ENCODE data around the gene KSR2. TPM values are rescaled to one million over a fixed set of nuclear protein-coding genes. Genes with fewer than 3 reads are reported as not detected.

The KSR2 gene
- total RNA-seq, 1 experiment from 2014 or later = 1.3 TPM

- H3K56ac ChIP-seq (ENCODE audit: insufficient read length, low read depth, low read length) = no peak overlapping the region
These were observed 86.6 kb downstream of the KSR2 start for GRCh38 chr12:117882181-117882580.

More at GRCh38 chr12:117882181-117882580, 86.6 kb downstream of the KSR2 start:
- H2BK120ac ChIP-seq (ENCODE audit: low read depth, low read length, poor library complexity, severe bottlenecking) = no peak overlapping the region
- H3T11ph ChIP-seq (ENCODE audit: low read length) = no peak overlapping the region
- H4K5ac ChIP-seq (ENCODE audit: insufficient read length, low read depth, low read length) = no peak overlapping the region
- H2AK5ac ChIP-seq (ENCODE audit: insufficient read length, low read length) = no peak overlapping the region
- Mint-ChIP-seq H3K27ac (no peak overlapping the region), H3K4me1 (peaks cover 0 to 11% of the 10 kb centered on the region in 2 experiments; a peak in 3 of 4 replicates), H3K9me3 (no peaks in the 10 kb centered on the region), H3K27me3 (ENCODE audit: low read depth) (peaks cover 4% of the 10 kb centered on the region), H3K36me3 (ENCODE audit: insufficient read depth in 1 of 3, low read depth in 3 of 3) (no peaks in the 10 kb centered on the region), H3K4me3 (no peak overlapping the region)
- TF ChIP-seq CTCF (conservative IDR thresholded peaks at IDR 0.05) = no peak
- H2BK5ac ChIP-seq (ENCODE audit: insufficient read length, low read length) = no peak overlapping the region
- no peak overlapping the region for H3K14ac ChIP-seq (ENCODE audit: insufficient read depth, low read length)
- H3K4me2 ChIP-seq (ENCODE audit: insufficient read depth, insufficient read length, low read length) = no peak overlapping the region
- no peak overlapping the region for H3K23ac ChIP-seq (ENCODE audit: insufficient read length, low read depth, low read length)
- no peak overlapping the region for H3K9ac ChIP-seq (ENCODE audit: extremely low read depth, insufficient read length, low read length)
- no peak overlapping the region for H2AFZ ChIP-seq (ENCODE audit: low read length)
- H2BK12ac ChIP-seq (ENCODE audit: insufficient read length, low read depth, low read length) = no peak overlapping the region
- no peak overlapping the region for H2BK15ac ChIP-seq (ENCODE audit: low read depth, low read length)
- H3K23me2 ChIP-seq (ENCODE audit: insufficient read length, low read depth, low read length, poor library complexity, severe bottlenecking) = no peaks in the 10 kb centered on the region
- no peak overlapping the region for H3K18ac ChIP-seq (ENCODE audit: insufficient read length, low read depth, low read length)
- no peaks in the 10 kb centered on the region for H3K27me3 ChIP-seq (ENCODE audit: insufficient read depth, low read length)
- DNase-seq = no peak
- H2BK20ac ChIP-seq (ENCODE audit: low read depth, low read length, poor library complexity, severe bottlenecking) = no peak overlapping the region
- H3K79me2 ChIP-seq (ENCODE audit: insufficient read depth, low read length) = no peaks in the 10 kb centered on the region
- H4K91ac ChIP-seq (ENCODE audit: insufficient read length, low read depth, low read length) = no peak overlapping the region
- H3K4ac ChIP-seq (ENCODE audit: low read depth, low read length) = no peak overlapping the region
- 0 out of 2 replicates have a peak, but pooled peaks cover 2% of the 10 kb centered on the region for H3K4me1 ChIP-seq (ENCODE audit: insufficient read depth, low read length)
- H3K27ac ChIP-seq (ENCODE audit: insufficient read length, low read depth, low read length) = no peak overlapping the region
- no peaks in the 10 kb centered on the region for H3K79me1 ChIP-seq (ENCODE audit: insufficient read depth, low read depth, low read length, poor library complexity, severe bottlenecking)
- WGBS (ENCODE audit: extremely low coverage, insufficient read length, low lambda C conversion rate) = no CpG with 5 or more reads among the region's 1 CpG
- no peak overlapping the region for H4K8ac ChIP-seq (replicated peaks; ENCODE audit: insufficient read length, low read depth, low read length)
- H3K9me3 ChIP-seq (ENCODE audit: control insufficient read depth, low read depth, low read length) = no peaks in the 10 kb centered on the region
- H4K20me1 ChIP-seq (ENCODE audit: control insufficient read depth, insufficient read depth, insufficient read length) = no peaks in the 10 kb centered on the region

Measured in H9 (cell line).